ENCODE data around the gene KRTAP10-7.

DNA sequence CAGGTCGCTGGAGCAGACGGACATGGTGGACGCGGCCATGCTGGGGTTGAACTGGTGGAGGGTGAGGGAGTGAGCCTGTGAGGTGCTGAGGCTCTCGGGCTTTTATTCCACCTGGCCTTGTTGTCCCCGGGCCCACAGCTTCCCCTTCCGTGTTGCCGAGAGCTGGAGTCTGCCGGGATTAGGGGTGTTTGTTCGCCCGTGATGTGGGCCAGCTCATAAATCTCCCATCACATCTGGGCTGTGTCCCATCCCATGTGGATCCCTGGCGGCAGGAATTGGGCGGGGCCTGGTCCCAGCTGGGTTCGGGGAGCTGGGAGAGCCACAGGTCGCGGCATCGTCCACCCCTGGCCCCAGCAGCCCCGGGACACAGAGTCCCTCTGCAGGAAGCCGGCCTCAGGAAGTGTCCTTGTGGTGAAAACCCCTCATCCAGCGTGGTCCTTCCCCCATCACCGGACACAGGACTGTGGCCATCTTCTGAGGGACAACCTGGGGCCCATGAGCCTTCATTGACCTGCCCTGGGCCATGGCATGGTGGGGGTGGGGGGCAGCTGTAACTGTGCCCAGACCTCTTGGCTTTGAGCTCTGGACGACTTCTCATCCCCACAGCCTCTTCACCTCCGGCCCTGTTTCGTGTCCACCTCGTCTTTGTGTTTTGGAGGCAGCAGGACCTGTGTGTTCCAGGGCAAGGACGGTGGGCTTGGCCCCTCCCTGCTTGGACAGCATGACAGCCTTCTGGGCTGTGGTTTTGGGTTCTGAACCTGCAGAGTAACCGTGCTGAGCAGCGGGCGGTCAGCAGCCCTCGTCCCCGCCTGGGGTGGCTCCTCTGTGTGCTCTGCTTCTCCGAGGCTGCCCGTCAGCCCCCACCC, 7.7 kb upstream of the KRTAP10-7 start, which contains the start of gene KRTAP10-6:
- TF ChIP-seq CTCF (conservative IDR thresholded peaks at IDR 0.05; ENCODE audit: low read length) (no peak), EZH2phosphoT487 (IDR thresholded peaks at IDR 0.05; ENCODE audit: borderline replicate concordance) (no peak)

Measured in Loucy (cell line).